Stimulated activated CD4-positive, alpha-beta T cell treated with anti-CD3 and anti-CD28 coated beads, Interleukin-4, amount 100 ng/mL, for 24 hours (primary cell): ENCODE data around the gene GRID1.

Experiments
- DNase-seq: peaks from one replicate; pipeline ENCODE4 v3.0.0-alpha.2; 2020

Gene GRID1

GRCh38 chr10:86204421-86205305 is 161.9 kb downstream of the GRID1 start:
- DNase-seq, result no peak

GRCh38 chr10:86203162-86203905 is 163.3 kb downstream of the GRID1 start:
- no peak for DNase-seq

- no peak for DNase-seq
Measured at GRCh38 chr10:86202226-86202735, 164.3 kb downstream of the GRID1 start.

GRCh38 chr10:86200867-86201266 is 165.7 kb downstream of the GRID1 start:
- DNase-seq, result no peak

GRCh38 chr10:86200269-86200668 is 166.3 kb downstream of the GRID1 start:
- DNase-seq, result no peak

GRCh38 chr10:86199041-86199440 is 167.6 kb downstream of the GRID1 start:
- DNase-seq, result no peak

GRCh38 chr10:86198271-86198670 is 168.3 kb downstream of the GRID1 start:
- DNase-seq, result no peak

- no peak for DNase-seq
Measured at GRCh38 chr10:86197166-86197790, 169.3 kb downstream of the GRID1 start.

- no peak for DNase-seq
Measured at GRCh38 chr10:86195521-86196157, 171.0 kb downstream of the GRID1 start.

- no peak for DNase-seq
Measured at GRCh38 chr10:86194684-86195083, 171.9 kb downstream of the GRID1 start.

- DNase-seq, result no peak
Measured at GRCh38 chr10:86193841-86194240, 172.8 kb downstream of the GRID1 start.

- DNase-seq, result no peak
Measured at GRCh38 chr10:86192691-86193090, 173.9 kb downstream of the GRID1 start.

GRCh38 chr10:86192147-86192546 is 174.4 kb downstream of the GRID1 start:
- DNase-seq, result no peak

- no peak for DNase-seq
Measured at GRCh38 chr10:86191686-86192085, 174.9 kb downstream of the GRID1 start.

- DNase-seq, result no peak
Measured at GRCh38 chr10:86191166-86191565, 175.4 kb downstream of the GRID1 start.

- no peak for DNase-seq
Measured at GRCh38 chr10:86190291-86190690, 176.3 kb downstream of the GRID1 start.

GRCh38 chr10:86189891-86190290 is 176.7 kb downstream of the GRID1 start:
- no peak for DNase-seq

GRCh38 chr10:86188796-86189558 is 177.6 kb downstream of the GRID1 start:
- DNase-seq, result no peak

GRCh38 chr10:86188326-86188725 is 178.3 kb downstream of the GRID1 start:
- DNase-seq, result no peak

GRCh38 chr10:86187499-86188239 is 178.9 kb downstream of the GRID1 start:
- DNase-seq, result no peak

GRCh38 chr10:86186633-86187032 is 180.0 kb downstream of the GRID1 start:
- no peak for DNase-seq
